T-helper 2 cell treated with Interferon-gamma antibody and Interleukin-4, amounts not matched to agents 100 ng/mL and 5 ng/mL, for 36 hours (primary cell): ENCODE results near the gene LGI1. TPM values are rescaled to one million over a fixed set of nuclear protein-coding genes. Genes with fewer than 3 reads are reported as not detected.
"Not testable (repeated sequence)": the region's sequence is repeated elsewhere in the genome, so short reads cannot be mapped to it uniquely, and the experiment has no call there.

Source experiments
- intact Hi-C: fragments of 100-400 bp; cut with micrococcal nuclease; formaldehyde crosslinking; loops from one replicate; pipeline ENCODE4 v1.15.1; 2023
- total RNA-seq: library from RNA; stranded (reverse); gene quantifications from 2 replicates; pipeline ENCODE4 v1.2.3, GENCODE V29; 2022

The LGI1 gene
- total RNA-seq, 1 donor from 2014 or later: not detected

DNA sequence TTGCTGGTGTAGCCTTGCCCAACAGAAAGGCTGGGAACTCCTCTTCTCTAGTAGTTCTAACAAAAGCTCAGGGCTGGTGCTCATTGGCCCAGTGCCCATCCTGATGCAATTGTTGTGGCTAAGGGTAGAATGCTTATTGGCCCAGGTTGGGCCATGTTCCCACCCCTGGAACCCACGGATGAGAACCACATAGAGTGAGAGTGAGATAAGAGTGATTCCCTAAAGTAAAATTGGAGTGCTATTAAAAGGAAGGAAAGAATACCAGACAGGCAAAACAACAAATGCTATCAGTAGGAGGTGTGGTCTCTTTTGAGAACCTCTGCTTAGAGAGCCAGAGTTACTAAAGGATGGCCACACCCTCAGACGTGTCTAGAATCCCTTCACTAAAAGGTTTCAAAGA, 49.2 kb downstream of the LGI1 start:
- intact Hi-C loops: no loop called here

GRCh38 chr10:93807371-93807770, 49.6 kb downstream of the LGI1 start:
- intact Hi-C loops: no loop called here

DNA sequence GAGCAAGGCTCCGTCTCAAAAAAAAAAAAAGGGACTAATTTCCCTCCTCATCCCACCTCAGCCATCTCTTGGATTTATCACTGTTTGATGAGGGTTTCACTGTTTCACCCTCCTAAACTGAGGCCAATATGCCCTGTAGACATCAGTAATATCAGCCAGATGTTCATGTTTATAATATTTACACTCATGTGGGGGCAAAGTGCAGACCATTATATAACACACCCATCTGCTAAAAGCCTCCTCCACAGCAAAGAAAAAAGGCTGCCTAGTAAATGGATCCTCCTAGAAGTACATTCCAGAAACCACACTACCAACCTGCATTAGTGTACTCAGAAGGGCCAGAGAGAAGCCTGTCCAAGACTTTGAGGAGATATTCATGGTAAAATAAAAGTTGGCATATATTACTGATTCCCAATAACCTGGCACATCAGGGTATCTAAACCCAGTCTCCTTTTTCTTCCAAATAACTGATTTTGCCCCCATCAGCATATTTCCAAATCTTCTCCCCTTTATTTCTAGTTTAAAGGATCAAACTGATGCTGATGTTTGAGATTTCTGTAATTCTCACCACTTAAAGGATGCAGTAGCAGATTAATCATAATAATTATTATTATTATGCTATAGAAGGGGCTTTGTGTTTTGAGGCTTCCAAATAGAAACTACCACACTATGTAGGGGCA, 55.1 kb downstream of the LGI1 start:
- intact Hi-C loops: no loop called here

GRCh38 chr10:93813507-93814465, 56.0 kb downstream of the LGI1 start:
- intact Hi-C loops: no loop called here

DNA sequence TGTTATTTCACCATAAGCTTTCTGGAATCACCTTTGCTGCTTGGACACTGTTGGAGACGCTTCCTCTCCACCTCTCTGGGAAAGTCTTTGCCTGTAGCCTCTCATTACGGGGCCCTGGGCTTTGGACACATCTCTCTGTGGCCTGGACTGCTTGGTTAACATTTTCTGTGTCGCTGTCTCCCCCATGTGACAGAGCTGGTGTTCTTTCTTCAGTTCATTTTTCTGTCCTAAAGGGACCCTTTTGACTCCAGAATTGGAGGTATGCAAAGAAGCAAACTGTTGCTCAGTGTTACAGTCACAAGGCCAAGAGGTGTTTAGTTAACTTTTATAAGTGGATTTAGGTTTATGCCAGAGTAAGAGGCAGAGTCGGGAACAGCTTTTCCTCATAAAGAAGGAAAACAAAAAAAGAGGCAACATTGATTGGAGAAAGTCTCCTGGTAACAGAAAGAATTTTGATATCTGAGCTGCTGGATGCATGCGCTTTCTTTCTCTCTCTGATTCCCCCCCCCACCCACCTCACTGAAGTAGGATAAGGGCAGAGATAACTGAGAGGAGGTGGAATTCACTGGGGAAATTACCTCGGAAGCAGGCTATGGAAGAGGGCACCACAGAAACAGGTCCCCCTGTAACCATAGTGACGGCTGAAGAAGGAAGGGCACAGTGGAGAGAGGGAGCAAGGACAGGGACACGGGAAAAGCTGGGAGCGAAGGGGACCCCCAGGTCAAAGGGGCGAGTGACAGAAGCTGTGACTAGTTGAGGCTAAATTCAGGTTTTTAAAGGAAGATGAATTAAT, 57.8 kb downstream of the LGI1 start:
- intact Hi-C loops: loop anchor here (5.0 kb wide), 1 partner anchor 263 kb away; no protein-coding TSS in a partner anchor

GRCh38 chr10:93816123-93816747, 58.5 kb downstream of the LGI1 start:
- intact Hi-C loops: loop anchor here (5.0 kb wide), 1 partner anchor 264 kb away; no protein-coding TSS in a partner anchor

DNA sequence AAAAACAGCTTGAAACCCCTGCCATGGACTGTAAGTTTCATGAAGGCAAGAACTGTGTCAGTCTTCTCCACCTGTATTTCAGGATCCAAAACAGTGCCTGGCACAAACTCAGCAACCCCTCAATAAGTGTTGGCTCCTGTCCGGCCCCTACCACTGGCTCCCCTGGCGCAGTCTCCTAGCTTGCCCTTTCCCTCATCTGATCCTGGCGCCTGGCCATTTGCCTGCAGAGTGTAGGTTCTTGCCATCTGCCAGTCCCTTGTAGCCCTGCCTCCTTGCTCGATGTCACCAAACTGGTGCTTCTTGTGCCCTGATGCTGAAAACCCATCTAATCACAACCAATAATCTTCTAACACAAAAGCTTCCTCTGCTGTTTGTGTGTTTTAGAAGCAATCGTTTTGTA, 60.4 kb downstream of the LGI1 start:
- intact Hi-C loops: loop anchor here (5.0 kb wide), 1 partner anchor 266 kb away; no protein-coding TSS in a partner anchor

DNA sequence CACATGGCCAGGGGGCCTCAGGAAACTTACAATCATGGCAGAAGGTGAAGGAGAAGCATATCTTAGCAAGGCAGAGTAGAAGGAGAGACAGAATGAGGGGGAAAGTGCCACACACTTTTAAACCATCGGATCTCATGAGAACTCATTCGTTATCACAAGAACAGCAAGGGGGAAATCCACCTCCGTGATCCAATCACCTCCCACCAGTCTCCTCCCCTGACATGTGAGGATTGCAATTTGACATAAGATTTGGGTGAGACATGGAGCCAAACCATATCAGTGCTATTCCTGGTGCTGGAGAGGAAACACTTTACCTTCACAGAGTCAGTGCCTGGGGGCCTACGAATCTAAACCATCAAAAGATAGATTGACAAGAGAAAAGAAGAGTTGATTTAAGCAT, 61.8 kb downstream of the LGI1 start:
- intact Hi-C loops: loop anchor here (5.0 kb wide), 1 partner anchor 267 kb away; no protein-coding TSS in a partner anchor

DNA sequence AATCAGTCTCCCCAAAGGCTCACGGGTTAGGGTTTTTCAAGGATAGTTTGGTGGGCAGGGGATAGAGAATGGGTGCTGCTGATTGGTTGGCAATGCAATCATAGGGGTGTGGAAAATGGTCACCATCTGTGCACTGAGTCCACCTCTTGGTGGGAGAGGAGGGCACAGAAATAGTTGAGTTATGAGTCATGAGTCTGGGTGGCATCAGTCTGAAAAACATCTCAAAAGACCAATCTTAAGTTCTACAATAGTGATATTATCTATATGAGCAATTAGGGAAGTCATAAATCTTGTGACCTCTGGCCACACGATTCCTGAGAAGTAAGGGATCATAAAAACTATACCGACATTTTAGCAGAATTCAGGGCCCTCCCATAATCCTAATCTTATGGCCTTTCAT, 62.7 kb downstream of the LGI1 start:
- intact Hi-C loops: no loop called here

GRCh38 chr10:93821051-93821772, 63.5 kb downstream of the LGI1 start:
- intact Hi-C loops: no loop called here

- intact Hi-C loops: no loop called here
These were observed 68.6 kb downstream of the LGI1 start for GRCh38 chr10:93826355-93826754.

- intact Hi-C loops: no loop called here
These were observed 69.5 kb downstream of the LGI1 start for GRCh38 chr10:93827056-93827804.

DNA sequence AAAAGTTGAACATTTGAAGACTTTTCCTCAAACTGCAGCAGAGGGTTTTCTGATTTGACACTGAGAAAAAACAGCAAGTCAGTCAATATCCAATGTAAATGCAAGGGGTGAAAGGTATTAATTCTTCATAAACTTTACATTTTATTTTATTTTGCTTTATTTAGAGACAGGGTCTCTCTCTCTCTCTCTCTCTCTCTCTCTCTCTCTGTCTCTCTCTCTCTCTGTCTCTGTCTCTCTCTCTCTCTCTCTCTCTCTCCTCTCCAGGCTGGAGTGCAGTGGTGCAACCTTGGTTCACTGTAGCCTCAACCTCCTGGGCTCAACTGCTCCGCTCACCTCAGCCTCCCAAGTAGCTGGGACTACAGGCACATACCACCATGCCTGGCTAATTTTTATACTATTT, 73.3 kb downstream of the LGI1 start:
- intact Hi-C loops: not testable (repeated sequence)

DNA sequence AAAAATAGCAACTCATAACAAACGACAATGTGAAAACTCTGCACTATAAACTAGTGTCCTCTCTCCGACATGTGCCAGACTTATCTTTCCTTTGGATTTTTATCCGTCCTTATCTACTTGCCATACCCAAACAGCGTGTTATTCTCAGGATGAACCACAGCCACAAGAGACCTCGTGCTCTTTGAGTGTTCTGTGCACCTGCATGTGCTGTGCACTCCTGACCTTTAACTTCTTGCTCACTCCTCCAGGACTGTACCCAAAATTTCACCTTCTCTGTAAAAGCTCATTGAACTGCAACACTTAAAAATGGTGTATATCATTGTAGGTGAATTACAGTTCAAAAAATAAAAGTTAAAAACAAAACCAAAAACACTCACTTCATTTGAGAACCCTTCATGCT, 78.0 kb downstream of the LGI1 start:
- intact Hi-C loops: no loop called here

DNA sequence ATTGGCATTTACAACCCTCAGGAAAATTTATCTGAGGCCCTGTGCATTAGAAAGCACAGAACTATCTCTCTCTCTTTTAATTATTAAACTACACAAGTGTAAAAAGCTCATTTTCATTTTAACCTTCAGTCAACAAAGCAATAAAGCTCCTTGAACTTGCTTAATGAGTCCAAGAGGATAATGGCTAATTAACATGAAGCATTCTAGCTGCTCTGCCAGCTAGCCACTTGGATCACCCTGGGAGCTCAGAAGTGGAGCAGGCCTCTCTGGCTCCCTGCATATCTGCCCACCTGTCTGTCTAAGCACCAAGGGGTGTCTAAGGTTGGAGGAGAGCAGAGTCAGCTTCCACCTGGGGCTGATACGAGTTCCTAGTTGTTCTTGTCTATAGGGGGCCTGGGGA, 80.1 kb downstream of the LGI1 start:
- intact Hi-C loops: no loop called here

GRCh38 chr10:93838278-93838677, 80.5 kb downstream of the LGI1 start:
- intact Hi-C loops: no loop called here

- intact Hi-C loops: no loop called here
These were observed 84.2 kb downstream of the LGI1 start for GRCh38 chr10:93841961-93842360.

GRCh38 chr10:93844979-93845626, 87.4 kb downstream of the LGI1 start:
- intact Hi-C loops: no loop called here
